Ovary (tissue), 3 donors: ENCODE measurements around the gene IL1RAPL1.

Experiments
- CTCF ChIP-seq, 3 donors: fragments of 450-650 bp in 2 of 3; fragments of 200-600 bp in 1 of 3; IDR thresholded peaks; one replicate each; pipeline versions ENCODE4 v1.5.1 to v1.8.0; 2016 to 2022; ENCODE audit warnings: antibody characterized with exemption in 3 of 3, mild to moderate bottlenecking in 1 of 3
- EP300 ChIP-seq: sonication (generic); formaldehyde crosslinking; IDR thresholded peaks from one replicate; pipeline ENCODE4 v1.6.1; 2017; ENCODE audit warnings: antibody characterized with exemption
- POLR2A ChIP-seq: fragments of 450-650 bp; IDR thresholded peaks from one replicate; pipeline ENCODE4 v1.6.1; 2017; ENCODE audit warnings: antibody characterized with exemption, mild to moderate bottlenecking, moderate library complexity
- donor health status: DM: no; HTN: no; CAD: no.

DNA sequence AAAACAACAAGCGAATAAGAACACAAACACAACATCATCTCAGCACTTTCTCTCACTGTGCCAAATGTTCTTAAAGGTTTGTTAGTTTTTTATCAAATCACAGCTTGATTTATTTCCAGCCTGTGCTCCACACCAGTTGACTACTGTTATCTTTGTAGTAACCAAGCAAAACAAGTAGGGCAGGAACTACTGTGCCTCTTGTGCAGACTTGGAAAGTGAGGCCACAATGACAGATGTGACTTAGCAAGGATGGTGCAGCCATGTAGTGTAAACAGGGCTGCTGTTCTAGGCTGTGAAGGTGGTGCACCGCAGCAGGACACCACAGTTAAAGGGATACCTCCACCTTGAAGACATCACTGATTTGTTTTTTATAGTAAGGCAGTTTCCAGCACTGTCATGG, 170.0 kb downstream of the IL1RAPL1 start:
- TF ChIP-seq CTCF (IDR thresholded peaks at IDR 0.05) (no peak), POLR2A (no peak), EP300 (no peak)
